Pancreas (tissue), 10 donors: ENCODE measurements around the gene MAP7. TPM values are rescaled to one million over a fixed set of nuclear protein-coding genes. Genes with fewer than 3 reads are reported as not detected.

Experiments
- ATAC-seq, 4 donors: fragments of 200-7000 bp; cut with Tn5 transposase; one replicate each; pipeline versions ENCODE4 v1.8.0 to v1.9.1; 2020; ENCODE audit warnings: mild to moderate bottlenecking in 4 of 4, moderate library complexity in 4 of 4
- DNase-seq, 6 donors: peaks; one replicate each; pipeline ENCODE4 v3.0.0-alpha.2; 2020
- FAIRE-seq: peaks from 2 replicates; lab custom pipeline; 2012; peaks lifted over from hg19 to GRCh38; lab: Jason Lieb, UNC
- H3K27ac ChIP-seq, 4 donors: fragments of 200-600 bp; sonication (generic); 1 replicate in 3 of 4; 2 replicates in 1 of 4; pipeline versions ENCODE4 v1.5.0 to v1.8.0; 2020
- H3K27me3 ChIP-seq, 4 donors: fragments of 200-600 bp; one replicate each; pipeline ENCODE4 v1.8.0; 2021
- H3K36me3 ChIP-seq, 3 donors: fragments of 200-600 bp; sonication (generic) in 1 of 3; one replicate each; pipeline versions ENCODE4 v1.5.0 to v1.8.0; 2020 to 2021
- H3K4me1 ChIP-seq, 3 donors: fragments of 200-600 bp; one replicate each; pipeline ENCODE4 v1.8.0; 2021
- H3K4me3 ChIP-seq, 4 donors: fragments of 200-600 bp; sonication (generic) in 2 of 4; one replicate each; pipeline versions ENCODE4 v1.5.0 to v1.8.0; 2020 to 2021
- H3K9me3 ChIP-seq, 4 donors: fragments of 200-600 bp; one replicate each; pipeline ENCODE4 v1.8.0; 2021
- CTCF ChIP-seq, 4 donors: fragments of 200-600 bp; sonication (generic) in 3 of 4; IDR thresholded peaks; one replicate each; pipeline versions ENCODE4 v1.5.0 to v1.8.0; 2021; ENCODE audit warnings: antibody characterized with exemption in 4 of 4
- WGBS, 2 donors: extraction: QIAGEN DNeasy Blood & Tissue Kit; methylation state at CpG; one replicate each; pipeline ENCODE4 v1.1.7; 2013; 5-methylcytosine and 5-hydroxymethylcytosine counted together
- intact Hi-C, 3 donors: fragments of 100-400 bp; cut with DNase I; formaldehyde crosslinking; loops; one replicate each; pipeline versions ENCODE4 v1.11.1 to v1.14.2; 2022
- polyA plus RNA-seq, 2 donors: library from polyadenylated mRNA; stranded (reverse); fragments of 200-250 nt; gene quantifications; one replicate each; pipeline ENCODE4 v1.2.3, GENCODE V29; 2013
- total RNA-seq, 6 donors: library from RNA; stranded (reverse); fragmentation: NEBNext Ultra II Directional in 4 of 6; extraction: Animal tissue kit (Norgen Biotek cat#: 25700) in 4 of 6; gene quantifications; one replicate each; pipeline versions ENCODE4 v1.2.1 to v1.2.4, GENCODE V29; 2021 to 2023
- donor health status: healthy with polysubstance abuse.
- donor health status: DM: no; HTN: no; CAD: no; lungs with moderate emphysema.
- donor health status: DM: no; HTN: no; CAD: no.
- donor health status: control.
- donor health status: control.
- donor health status: Bipolar disorder and iron deficiency.
- donor health status: DM: yes; HTN: yes; CAD: no.
- donor health status: DM: no; HTN: no; CAD: no.
- donor health status: DM: no; HTN: no; CAD: no.
- donor health status: DM: yes; HTN: yes; CAD: no.

MAP7 gene
- total and polyA plus RNA-seq, 8 donors = 10.7 to 37.9 (median 24.9) TPM

GRCh38 chr6:136549300-136550044, 750 bp downstream of the MAP7 start:
- H3K9me3 ChIP-seq = no peaks in the 10 kb centered on the region
- H3K27me3 ChIP-seq = no peaks in the 10 kb centered on the region
- no peak for TF ChIP-seq CTCF (IDR thresholded peaks at IDR 0.05)
- H3K36me3 ChIP-seq = no peaks in the 10 kb centered on the region
- intact Hi-C loops = no loop called here
- peak overlapping the region; percentile 74 to 94 (median 83) for H3K4me3 ChIP-seq
- peak in 5 of 6 donors; percentile 30 to 80 (median 57) for DNase-seq
- H3K4me1 ChIP-seq = peaks cover 0 to 15% (median 10%) of the 10 kb centered on the region in 3 donors
- WGBS, 2 donors = 1% methylated on average over 42 of the region's 42 CpGs
- no peak for FAIRE-seq
- peak overlapping the region; percentile 76 to 94 (median 92) for H3K27ac ChIP-seq
- peak; percentile 1 to 9 (median 4) for ATAC-seq

- ATAC-seq (no peak), DNase-seq (no peak), FAIRE-seq (no peak)
- H3K27me3 ChIP-seq = no peaks in the 10 kb centered on the region
- H3K36me3 ChIP-seq = no peaks in the 10 kb centered on the region
- 24% methylated on average over 14 of the region's 14 CpGs for WGBS, 2 donors
- peak overlapping the region in 2 of 4 donors; percentile 91 to 94 for H3K27ac ChIP-seq
- no peaks in the 10 kb centered on the region for H3K9me3 ChIP-seq
- TF ChIP-seq CTCF (IDR thresholded peaks at IDR 0.05) = no peak
- H3K4me3 ChIP-seq = peak overlapping the region; percentile 74 to 94 (median 83)
- peaks cover 0 to 15% (median 10%) of the 10 kb centered on the region in 3 donors for H3K4me1 ChIP-seq
- intact Hi-C loops = no loop called here
Observed at GRCh38 chr6:136548582-136549299, 1.5 kb downstream of the MAP7 start.

- FAIRE-seq = no peak
- no peak for DNase-seq
- no peak for ATAC-seq
- 57 to 74% methylated on average over 1 of the region's 1 CpG for WGBS, 2 donors
- intact Hi-C loops = no loop called here
- H3K27me3 ChIP-seq = no peaks in the 10 kb centered on the region
- no peak overlapping the region for H3K4me3 ChIP-seq
- no peak for TF ChIP-seq CTCF (IDR thresholded peaks at IDR 0.05)
- peaks cover 0 to 15% (median 10%) of the 10 kb centered on the region in 3 donors for H3K4me1 ChIP-seq
- no peaks in the 10 kb centered on the region for H3K9me3 ChIP-seq
- no peak overlapping the region for H3K27ac ChIP-seq
- no peaks in the 10 kb centered on the region for H3K36me3 ChIP-seq
Observed at GRCh38 chr6:136547871-136548270, 2.4 kb downstream of the MAP7 start.

GRCh38 chr6:136547336-136547735, 2.9 kb downstream of the MAP7 start:
- H3K36me3 ChIP-seq = no peaks in the 10 kb centered on the region
- 35 to 39% methylated on average over 4 of the region's 4 CpGs for WGBS, 2 donors
- FAIRE-seq (no peak), ATAC-seq (no peak), DNase-seq (no peak)
- TF ChIP-seq CTCF (IDR thresholded peaks at IDR 0.05) = peak in 3 of 4 donors; percentile 23 to 35 (median 25)
- H3K27me3 ChIP-seq = no peaks in the 10 kb centered on the region
- intact Hi-C loops = no loop called here
- no peak overlapping the region for H3K27ac ChIP-seq
- H3K4me1 ChIP-seq = peaks cover 0 to 15% (median 10%) of the 10 kb centered on the region in 3 donors
- no peak overlapping the region for H3K4me3 ChIP-seq
- H3K9me3 ChIP-seq = no peaks in the 10 kb centered on the region
